Lower leg skin (tissue), 4 donors: ENCODE results near the gene FAM9A. TPM values are rescaled to one million over a fixed set of nuclear protein-coding genes. Genes with fewer than 3 reads are reported as not detected.

Source experiments
- DNase-seq, 2 donors: peaks; one replicate each; pipeline ENCODE4 v3.0.0-alpha.2; 2019; ENCODE audit warnings: low spot score in 2 of 2
- H3K4me3 ChIP-seq: fragments of 200-600 bp; sonication (generic); 2 replicates; pipeline ENCODE4 v1.5.1; 2017; ENCODE audit warnings: mild to moderate bottlenecking, low read depth; ENCODE audit not compliant: poor library complexity, severe bottlenecking
- CTCF ChIP-seq, 3 donors: fragments of 450-650 bp; IDR thresholded peaks; one replicate each; pipeline ENCODE4 v1.5.1; 2016; ENCODE audit warnings: antibody characterized with exemption in 3 of 3, mild to moderate bottlenecking in 3 of 3, moderate library complexity in 2 of 3
- POLR2A ChIP-seq, 2 donors: fragments of 450-650 bp; IDR thresholded peaks; one replicate each; pipeline ENCODE4 v1.6.1; 2016 to 2017; ENCODE audit warnings: antibody characterized with exemption in 2 of 2, mild to moderate bottlenecking in 1 of 2, moderate library complexity in 1 of 2
- WGBS, 2 donors: methylation state at CpG; one replicate each; pipeline ENCODE4 v1.1.5; 2018; 5-methylcytosine and 5-hydroxymethylcytosine counted together
- intact Hi-C: fragments of 100-400 bp; cut with DNase I; formaldehyde crosslinking; loops from one replicate; pipeline ENCODE4 v1.15.0; 2023; ENCODE audit warnings: low total_unique reads
- total RNA-seq, 4 donors: library from RNA; depleted of rRNA; stranded (reverse); fragments of >200 nt; gene quantifications; one replicate each; pipeline ENCODE4 v1.1.0, GENCODE V29; 2016

FAM9A gene
- total RNA-seq, 4 donors from 2014 or later = not detected

DNA sequence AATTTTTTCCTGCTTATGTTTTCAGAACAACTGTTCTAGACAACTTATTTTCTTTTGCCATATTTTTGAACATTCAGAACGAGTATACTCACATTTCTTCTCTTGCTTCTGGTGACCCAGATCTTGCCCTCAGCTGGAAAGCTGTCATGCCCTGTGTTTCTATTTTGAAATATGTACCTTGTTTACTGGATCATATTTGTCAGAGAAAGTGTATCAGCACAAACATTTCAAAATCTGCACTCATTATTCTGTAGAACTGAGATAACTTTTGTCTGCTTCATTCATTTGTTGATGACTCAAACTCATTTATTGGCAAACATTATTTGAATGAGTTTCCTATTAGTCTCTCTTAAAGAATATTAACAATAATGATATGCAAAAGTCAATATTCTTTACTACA, 46.2 kb upstream of the FAM9A start:
- TF ChIP-seq CTCF (IDR thresholded peaks at IDR 0.05) = no peak
- no peak for TF ChIP-seq POLR2A (IDR thresholded peaks at IDR 0.05)
- intact Hi-C loops = no loop called here
- whole genome bisulfite sequencing, 2 donors = 26 to 29% methylated on average over 1 of the region's 1 CpG
- DNase-seq = no peak
- H3K4me3 ChIP-seq = no peak overlapping the region

GRCh38 chrX:8846266-8846665, 45.1 kb upstream of the FAM9A start:
- no peak overlapping the region for H3K4me3 ChIP-seq
- WGBS, 2 donors = 40 to 50% methylated on average over 5 of the region's 5 CpGs
- DNase-seq = no peak
- intact Hi-C loops = no loop called here
- no peak for TF ChIP-seq POLR2A (IDR thresholded peaks at IDR 0.05)

- WGBS, 2 donors = 85 to 87% methylated on average over 10 of the region's 10 CpGs
- intact Hi-C loops = no loop called here
- TF ChIP-seq CTCF (IDR thresholded peaks at IDR 0.05) (no peak), POLR2A (IDR thresholded peaks at IDR 0.05) (no peak)
- no peak for DNase-seq
- H3K4me3 ChIP-seq = no peak overlapping the region
Measured at GRCh38 chrX:8845469-8845868, 44.3 kb upstream of the FAM9A start.

DNA sequence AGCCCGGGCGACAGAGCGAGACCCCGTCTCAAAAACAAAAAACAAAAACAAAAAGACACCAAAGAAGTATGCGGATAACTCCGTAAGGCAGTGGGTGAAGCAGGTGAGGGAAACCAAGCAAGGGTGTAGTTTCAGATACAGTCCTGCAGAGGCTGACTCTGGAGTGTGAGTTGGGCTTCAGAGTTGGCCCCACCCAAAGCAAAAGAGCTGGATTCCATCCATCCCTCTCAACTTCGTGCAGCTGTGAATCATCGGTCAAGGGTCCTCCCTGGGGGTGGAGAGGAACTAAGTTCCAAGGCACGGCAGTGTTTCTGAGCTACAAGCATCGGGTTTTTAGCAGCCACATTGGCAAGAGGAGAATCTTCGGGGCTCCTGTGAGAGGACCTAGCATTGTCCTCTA, 43.9 kb upstream of the FAM9A start:
- no peak for TF ChIP-seq CTCF (IDR thresholded peaks at IDR 0.05)
- no peak for TF ChIP-seq POLR2A (IDR thresholded peaks at IDR 0.05)
- intact Hi-C loops = no loop called here
- no peak overlapping the region for H3K4me3 ChIP-seq
- DNase-seq = no peak
- 61 to 70% methylated on average over 10 to 11 of the region's 11 CpGs for WGBS, 2 donors

DNA sequence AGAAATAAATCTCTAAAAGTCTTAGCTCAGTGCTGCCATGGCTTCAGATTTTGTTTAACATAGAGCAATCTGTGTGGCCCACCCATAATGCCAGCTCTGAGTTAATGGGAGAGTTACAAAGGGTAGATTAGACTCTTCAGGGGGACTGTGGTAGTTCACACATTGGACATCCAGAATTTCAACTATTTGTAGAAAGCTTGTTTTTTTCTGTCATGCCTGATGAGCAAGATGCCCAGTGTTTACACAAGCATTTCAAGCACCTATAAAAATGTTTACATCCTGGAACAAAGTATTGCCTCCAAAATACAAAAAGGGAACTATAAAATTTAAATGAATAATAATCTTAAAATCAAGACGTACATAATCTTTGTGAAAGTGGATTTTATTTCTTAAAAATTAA, 43.0 kb upstream of the FAM9A start:
- no peak for DNase-seq
- H3K4me3 ChIP-seq = no peak overlapping the region
- TF ChIP-seq CTCF (IDR thresholded peaks at IDR 0.05) = no peak
- TF ChIP-seq POLR2A (IDR thresholded peaks at IDR 0.05) = no peak
- intact Hi-C loops = no loop called here
- WGBS, 2 donors = 60 to 76% methylated on average over 1 of the region's 1 CpG

DNA sequence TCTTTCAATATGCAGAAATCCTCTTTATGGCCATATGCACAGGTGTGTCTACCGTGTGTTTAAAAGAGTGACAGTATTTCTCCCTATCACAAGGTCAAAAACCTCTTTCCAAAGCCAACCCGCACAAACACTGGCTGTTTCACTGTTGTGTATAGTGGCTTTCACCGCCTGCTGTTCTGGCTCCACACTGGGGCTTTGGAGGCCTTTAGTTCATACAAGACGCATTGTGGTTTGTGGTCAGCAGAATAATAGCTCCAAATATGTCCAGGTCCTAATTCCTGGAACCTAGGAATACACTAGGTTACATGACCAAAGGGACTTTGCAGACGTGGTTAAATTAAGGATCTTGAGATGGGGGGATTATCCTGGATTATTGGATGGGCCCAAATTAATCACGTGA, 40.7 kb upstream of the FAM9A start:
- H3K4me3 ChIP-seq = no peak overlapping the region
- intact Hi-C loops = no loop called here
- TF ChIP-seq POLR2A (IDR thresholded peaks at IDR 0.05) (no peak), CTCF (IDR thresholded peaks at IDR 0.05) (no peak)
- 72 to 82% methylated on average over 6 of the region's 6 CpGs for WGBS, 2 donors
- no peak for DNase-seq
